ENCODE data around the gene FNIP2.

Gene FNIP2

GRCh38 chr4:158812133-158812532, 43.3 kb downstream of the FNIP2 start:
- no peaks in the 10 kb centered on the region for H3K36me3 ChIP-seq (ENCODE audit: control insufficient read depth, insufficient read depth, low read length)
- no peak overlapping the region for H3K4me3 ChIP-seq (ENCODE audit: insufficient read depth, low read depth, low read length)
- no peaks in the 10 kb centered on the region for H3K9me3 ChIP-seq (ENCODE audit: control insufficient read depth, low read length)
- H3K27ac ChIP-seq (ENCODE audit: insufficient read depth, low read depth, low read length, poor library complexity, severe bottlenecking): no peak overlapping the region
- 90% methylated on average over 2 of the region's 2 CpGs for WGBS, 2 experiments
- no peaks in the 10 kb centered on the region for H3K27me3 ChIP-seq (ENCODE audit: control insufficient read depth, insufficient read depth, low read length, poor library complexity, severe bottlenecking)
- no peaks in the 10 kb centered on the region for H3K4me1 ChIP-seq (ENCODE audit: control insufficient read depth, insufficient read depth, low read length)

GRCh38 chr4:158812543-158812942, 43.7 kb downstream of the FNIP2 start:
- H3K27me3 ChIP-seq (ENCODE audit: control insufficient read depth, insufficient read depth, low read length, poor library complexity, severe bottlenecking): no peaks in the 10 kb centered on the region
- no peaks in the 10 kb centered on the region for H3K9me3 ChIP-seq (ENCODE audit: control insufficient read depth, low read length)
- H3K4me1 ChIP-seq (ENCODE audit: control insufficient read depth, insufficient read depth, low read length): no peaks in the 10 kb centered on the region
- H3K4me3 ChIP-seq (ENCODE audit: insufficient read depth, low read depth, low read length): no peak overlapping the region
- no peak overlapping the region for H3K27ac ChIP-seq (ENCODE audit: insufficient read depth, low read depth, low read length, poor library complexity, severe bottlenecking)
- no peaks in the 10 kb centered on the region for H3K36me3 ChIP-seq (ENCODE audit: control insufficient read depth, insufficient read depth, low read length)

GRCh38 chr4:158813113-158813512, 44.3 kb downstream of the FNIP2 start:
- H3K4me3 ChIP-seq (ENCODE audit: insufficient read depth, low read depth, low read length): no peak overlapping the region
- no peaks in the 10 kb centered on the region for H3K36me3 ChIP-seq (ENCODE audit: control insufficient read depth, insufficient read depth, low read length)
- WGBS, 2 experiments: 95 to 98% methylated on average over 2 to 3 of the region's 3 CpGs
- no peaks in the 10 kb centered on the region for H3K27me3 ChIP-seq (ENCODE audit: control insufficient read depth, insufficient read depth, low read length, poor library complexity, severe bottlenecking)
- H3K27ac ChIP-seq (ENCODE audit: insufficient read depth, low read depth, low read length, poor library complexity, severe bottlenecking): no peak overlapping the region
- H3K4me1 ChIP-seq (ENCODE audit: control insufficient read depth, insufficient read depth, low read length): no peaks in the 10 kb centered on the region
- H3K9me3 ChIP-seq (ENCODE audit: control insufficient read depth, low read length): no peaks in the 10 kb centered on the region

GRCh38 chr4:158814207-158814606, 45.4 kb downstream of the FNIP2 start:
- no peaks in the 10 kb centered on the region for H3K9me3 ChIP-seq (ENCODE audit: control insufficient read depth, low read length)
- WGBS, 2 experiments: 87 to 94% methylated on average over 3 of the region's 3 CpGs
- no peaks in the 10 kb centered on the region for H3K4me1 ChIP-seq (ENCODE audit: control insufficient read depth, insufficient read depth, low read length)
- no peak overlapping the region for H3K4me3 ChIP-seq (ENCODE audit: insufficient read depth, low read depth, low read length)
- H3K36me3 ChIP-seq (ENCODE audit: control insufficient read depth, insufficient read depth, low read length): no peaks in the 10 kb centered on the region
- no peaks in the 10 kb centered on the region for H3K27me3 ChIP-seq (ENCODE audit: control insufficient read depth, insufficient read depth, low read length, poor library complexity, severe bottlenecking)
- H3K27ac ChIP-seq (ENCODE audit: insufficient read depth, low read depth, low read length, poor library complexity, severe bottlenecking): no peak overlapping the region

- no peak overlapping the region for H3K4me3 ChIP-seq (ENCODE audit: insufficient read depth, low read depth, low read length)
- WGBS, 2 experiments: 85 to 100% methylated on average over 3 of the region's 3 CpGs
- no peaks in the 10 kb centered on the region for H3K27me3 ChIP-seq (ENCODE audit: control insufficient read depth, insufficient read depth, low read length, poor library complexity, severe bottlenecking)
- no peaks in the 10 kb centered on the region for H3K9me3 ChIP-seq (ENCODE audit: control insufficient read depth, low read length)
- no peaks in the 10 kb centered on the region for H3K36me3 ChIP-seq (ENCODE audit: control insufficient read depth, insufficient read depth, low read length)
- no peak overlapping the region for H3K27ac ChIP-seq (ENCODE audit: insufficient read depth, low read depth, low read length, poor library complexity, severe bottlenecking)
- H3K4me1 ChIP-seq (ENCODE audit: control insufficient read depth, insufficient read depth, low read length): no peaks in the 10 kb centered on the region
These were observed 46.0 kb downstream of the FNIP2 start for GRCh38 chr4:158814636-158815330.

- no peaks in the 10 kb centered on the region for H3K36me3 ChIP-seq (ENCODE audit: control insufficient read depth, insufficient read depth, low read length)
- no peak overlapping the region for H3K27ac ChIP-seq (ENCODE audit: insufficient read depth, low read depth, low read length, poor library complexity, severe bottlenecking)
- no peak overlapping the region for H3K4me3 ChIP-seq (ENCODE audit: insufficient read depth, low read depth, low read length)
- WGBS, 2 experiments: 94 to 100% methylated on average over 1 of the region's 1 CpG
- H3K27me3 ChIP-seq (ENCODE audit: control insufficient read depth, insufficient read depth, low read length, poor library complexity, severe bottlenecking): no peaks in the 10 kb centered on the region
- no peaks in the 10 kb centered on the region for H3K9me3 ChIP-seq (ENCODE audit: control insufficient read depth, low read length)
- no peaks in the 10 kb centered on the region for H3K4me1 ChIP-seq (ENCODE audit: control insufficient read depth, insufficient read depth, low read length)
These were observed 48.1 kb downstream of the FNIP2 start for GRCh38 chr4:158816955-158817354.

GRCh38 chr4:158817562-158818296, 48.9 kb downstream of the FNIP2 start:
- Histone ChIP-seq H3K27me3 (ENCODE audit: control insufficient read depth, insufficient read depth, low read length, poor library complexity, severe bottlenecking) (no peaks in the 10 kb centered on the region), H3K9me3 (ENCODE audit: control insufficient read depth, low read length) (no peaks in the 10 kb centered on the region), H3K4me1 (ENCODE audit: control insufficient read depth, insufficient read depth, low read length) (no peaks in the 10 kb centered on the region), H3K36me3 (ENCODE audit: control insufficient read depth, insufficient read depth, low read length) (no peaks in the 10 kb centered on the region), H3K27ac (ENCODE audit: insufficient read depth, low read depth, low read length, poor library complexity, severe bottlenecking) (no peak overlapping the region), H3K4me3 (ENCODE audit: insufficient read depth, low read depth, low read length) (no peak overlapping the region)
- 94 to 96% methylated on average over 10 of the region's 10 CpGs for WGBS, 2 experiments

GRCh38 chr4:158818560-158819140, 49.8 kb downstream of the FNIP2 start:
- 93 to 95% methylated on average over 2 of the region's 2 CpGs for WGBS, 2 experiments
- Histone ChIP-seq H3K36me3 (ENCODE audit: control insufficient read depth, insufficient read depth, low read length) (no peaks in the 10 kb centered on the region), H3K4me1 (ENCODE audit: control insufficient read depth, insufficient read depth, low read length) (no peaks in the 10 kb centered on the region), H3K4me3 (ENCODE audit: insufficient read depth, low read depth, low read length) (no peak overlapping the region), H3K27me3 (ENCODE audit: control insufficient read depth, insufficient read depth, low read length, poor library complexity, severe bottlenecking) (no peaks in the 10 kb centered on the region), H3K9me3 (ENCODE audit: control insufficient read depth, low read length) (no peaks in the 10 kb centered on the region), H3K27ac (ENCODE audit: insufficient read depth, low read depth, low read length, poor library complexity, severe bottlenecking) (no peak overlapping the region)

GRCh38 chr4:158819942-158820786, 51.3 kb downstream of the FNIP2 start:
- Histone ChIP-seq H3K9me3 (ENCODE audit: control insufficient read depth, low read length) (no peaks in the 10 kb centered on the region), H3K36me3 (ENCODE audit: control insufficient read depth, insufficient read depth, low read length) (no peaks in the 10 kb centered on the region), H3K27ac (ENCODE audit: insufficient read depth, low read depth, low read length, poor library complexity, severe bottlenecking) (no peak overlapping the region), H3K27me3 (ENCODE audit: control insufficient read depth, insufficient read depth, low read length, poor library complexity, severe bottlenecking) (no peaks in the 10 kb centered on the region), H3K4me3 (ENCODE audit: insufficient read depth, low read depth, low read length) (no peak overlapping the region), H3K4me1 (ENCODE audit: control insufficient read depth, insufficient read depth, low read length) (no peaks in the 10 kb centered on the region)
- WGBS, 2 experiments: 92 to 98% methylated on average over 2 of the region's 2 CpGs

Data from ectodermal cell (in vitro differentiated cells).